PC-9 (cell line): Measurements from ENCODE around the gene CKAP2L.

ENCODE experiments used
- CTCF ChIP-seq: fragments of 200-600 bp; sonication (generic); conservative IDR thresholded peaks from 2 replicates; pipeline ENCODE4 v1.6.1; 2017; ENCODE audit warnings: mixed run types, antibody characterized with exemption, mild to moderate bottlenecking, moderate library complexity
- EZH2 ChIP-seq: fragments of 200-600 bp; sonication (generic); IDR thresholded peaks from 2 replicates; pipeline ENCODE4 v1.8.0; 2017; ENCODE audit warnings: antibody characterized with exemption, low read depth

- TF ChIP-seq CTCF, result no peak
- TF ChIP-seq EZH2, result no peak
These were observed 22.9 kb upstream of the CKAP2L start for GRCh38 chr2:112787294-112787693.
